ENCODE measurements around the gene CHN2. TPM values are rescaled to one million over a fixed set of nuclear protein-coding genes. Genes with fewer than 3 reads are reported as not detected.

Gene CHN2
- total RNA-seq, 1 experiment from 2014 or later: 2.1 TPM

- H3K4me3 ChIP-seq (replicated peaks in 1 of 2; ENCODE audit: low read depth in 1 of 2, low read length in 2 of 2): no peak overlapping the region
- H3K27me3 ChIP-seq (ENCODE audit: insufficient read depth, low read length): no peaks in the 10 kb centered on the region
- no peaks in the 10 kb centered on the region; the same call in 1 of the 2 replicates for H3K9me2 ChIP-seq (ENCODE audit: insufficient read depth)
- intact Hi-C loops (cut with micrococcal nuclease): no loop called here
- ChIA-PET POLR2A (no interaction called here), RAD21 (ENCODE audit: low non-redundant PET in 1 of 2, low total read pairs in 2 of 2, uncharacterized antibody in 2 of 2, unreplicated experiment in 2 of 2) (no interaction called here), CTCF (no interaction called here)
- no peak overlapping the region for H3K27ac ChIP-seq (ENCODE audit: low read depth, low read length)
- peaks cover 0 to 6% of the 10 kb centered on the region in 2 experiments; a peak in 2 of 4 replicates for H3K4me1 ChIP-seq (ENCODE audit: control insufficient read depth in 1 of 2, insufficient read depth in 2 of 2, low read length in 2 of 2)
- H3K4me2 ChIP-seq (ENCODE audit: low read length): no peak overlapping the region
- H4K20me1 ChIP-seq (ENCODE audit: insufficient read depth): no peaks in the 10 kb centered on the region
- ATAC-seq (peak; percentile 59; the same call in 1 of the 2 replicates), DNase-seq (ENCODE audit: low read depth, low spot score) (no peak)
- H3K36me3 ChIP-seq (ENCODE audit: control insufficient read depth in 1 of 2, insufficient read depth in 2 of 2, low read length in 2 of 2): no peaks in the 10 kb centered on the region
- no peaks in the 10 kb centered on the region for H3K9me3 ChIP-seq (ENCODE audit: control insufficient read depth in 1 of 2, insufficient read depth in 1 of 2, low read depth in 1 of 2, low read length in 2 of 2)
- H2AFZ ChIP-seq (ENCODE audit: low read depth, low read length, poor library complexity, severe bottlenecking): no peak overlapping the region
- no peak overlapping the region for H3K9ac ChIP-seq (ENCODE audit: low read length)
- BruUV-seq (replicated peaks): no TSS peak
- TF ChIP-seq TCF7L2 (IDR thresholded peaks at IDR 0.05; ENCODE audit: borderline replicate concordance, extremely low read depth, insufficient read depth, insufficient read length) (peak; percentile 80), RAD21 (IDR thresholded peaks at IDR 0.05; ENCODE audit: low read depth) (no peak), FOSL1 (IDR thresholded peaks at IDR 0.05; ENCODE audit: low read depth) (0 out of 2 replicates have a peak, but pooled peaks have one; percentile 21), CBX3 (IDR thresholded peaks at IDR 0.05; ENCODE audit: low read depth) (no peak), POLR2AphosphoS5 (IDR thresholded peaks at IDR 0.05; ENCODE audit: low read depth, low read length) (no peak), REST (IDR thresholded peaks at IDR 0.05; ENCODE audit: low read depth) (no peak)
- no peaks in the 10 kb centered on the region for H3K79me2 ChIP-seq (ENCODE audit: insufficient read depth, low read length)
Measured at GRCh38 chr7:29207162-29207801, 12.7 kb downstream of the CHN2 start.

Measured in HCT116 (cell line).